Fibroblast of lung (primary cell): Measurements from ENCODE around the gene GNAL. TPM values are rescaled to one million over a fixed set of nuclear protein-coding genes. Genes with fewer than 3 reads are reported as not detected.

Source experiments
- DNase-seq, 2 donors: peaks; one replicate each; pipeline versions ENCODE4 v3.0.0 to v3.0.0-alpha.2; 2010; ENCODE audit warnings: low read depth in 2 of 2
- H2AFZ ChIP-seq: 2 replicates; pipeline ENCODE4 v1.5.1; 2012; ENCODE audit warnings: low read length, control low read depth, inconsistent platforms
- H3K27ac ChIP-seq: 2 replicates; pipeline ENCODE4 v1.5.1; 2011; ENCODE audit warnings: low read length, control low read depth; ENCODE audit not compliant: insufficient read depth
- H3K27me3 ChIP-seq: 2 replicates; pipeline ENCODE4 v1.5.1; 2011; ENCODE audit warnings: mild to moderate bottlenecking, low read length; ENCODE audit not compliant: control insufficient read depth, insufficient read depth
- H3K36me3 ChIP-seq: 2 replicates; pipeline ENCODE4 v1.5.1; 2011; ENCODE audit warnings: low read length; ENCODE audit not compliant: control insufficient read depth, insufficient read depth
- H3K4me1 ChIP-seq: 2 replicates; pipeline ENCODE4 v1.5.1; 2011; ENCODE audit warnings: low read length; ENCODE audit not compliant: control insufficient read depth, insufficient read depth; ENCODE audit errors: extremely low read depth
- H3K4me2 ChIP-seq: 2 replicates; pipeline ENCODE4 v1.5.1; 2011; ENCODE audit warnings: low read length, control low read depth; ENCODE audit not compliant: insufficient read depth; ENCODE audit errors: extremely low read depth
- H3K4me3 ChIP-seq, 4 experiments: fragments of 200-600 bp in 1 of 4; sonication (generic) in 1 of 4; replicated peaks in 1 of 4; 2 replicates each; pipeline ENCODE4 v1.5.1; 2011 to 2016; ENCODE audit warnings: low read length in 4 of 4, low read depth in 3 of 4, mild to moderate bottlenecking in 3 of 4, control low read depth in 2 of 4, inconsistent platforms in 1 of 4, mixed read lengths in 1 of 4; ENCODE audit not compliant: insufficient read depth in 1 of 4; ENCODE audit errors: control extremely low read depth in 1 of 4
- H3K79me2 ChIP-seq: 2 replicates; pipeline ENCODE4 v1.5.1; 2012; ENCODE audit warnings: mild to moderate bottlenecking, low read length, inconsistent platforms; ENCODE audit not compliant: control insufficient read depth, insufficient read depth
- H3K9ac ChIP-seq: 2 replicates; pipeline ENCODE4 v1.5.1; 2011; ENCODE audit warnings: mild to moderate bottlenecking, low read length, control low read depth; ENCODE audit not compliant: insufficient read depth
- H3K9me3 ChIP-seq: 2 replicates; pipeline ENCODE4 v1.5.1; 2012; ENCODE audit warnings: low read depth, low read length; ENCODE audit not compliant: control insufficient read depth, insufficient read depth
- H4K20me1 ChIP-seq: 2 replicates; pipeline ENCODE4 v1.5.1; 2011; ENCODE audit warnings: low read length; ENCODE audit not compliant: control insufficient read depth, insufficient read depth; ENCODE audit errors: extremely low read depth
- CTCF ChIP-seq, 2 donors: IDR thresholded peaks in 1 of 2; conservative IDR thresholded peaks in 1 of 2; 1 replicate in 1 of 2; 2 replicates in 1 of 2; pipeline ENCODE4 v1.5.1; 2011 to 2012; ENCODE audit warnings: low read length in 2 of 2, control low read depth in 1 of 2, inconsistent platforms in 1 of 2, low read depth in 1 of 2, mild to moderate bottlenecking in 1 of 2
- EZH2 ChIP-seq: IDR thresholded peaks from 2 replicates; pipeline ENCODE4 v1.5.1; 2012; ENCODE audit warnings: low read length, control low read depth, mild to moderate bottlenecking; ENCODE audit errors: missing control alignments
- polyA plus RNA-seq, 2 donors: library from polyadenylated mRNA; depleted of rRNA in 1 of 2; stranded (reverse) in 1 of 2; unstranded in 1 of 2; fragments of >200 nt; gene quantifications; 2 replicates each; pipeline ENCODE4 v1.2.1, GENCODE V29; 2011 to 2012; ENCODE audit warnings: missing spikeins in 1 of 2
- total RNA-seq: library from RNA; depleted of rRNA; stranded (reverse); fragments of >200 nt; gene quantifications from 2 replicates; pipeline ENCODE4 v1.2.1, GENCODE V29; 2014

GNAL gene
- total and polyA plus RNA-seq, 2 donors (not counting 1 experiment from before 2014, with no cell fraction given) = 0.05 to 0.50 TPM

DNA sequence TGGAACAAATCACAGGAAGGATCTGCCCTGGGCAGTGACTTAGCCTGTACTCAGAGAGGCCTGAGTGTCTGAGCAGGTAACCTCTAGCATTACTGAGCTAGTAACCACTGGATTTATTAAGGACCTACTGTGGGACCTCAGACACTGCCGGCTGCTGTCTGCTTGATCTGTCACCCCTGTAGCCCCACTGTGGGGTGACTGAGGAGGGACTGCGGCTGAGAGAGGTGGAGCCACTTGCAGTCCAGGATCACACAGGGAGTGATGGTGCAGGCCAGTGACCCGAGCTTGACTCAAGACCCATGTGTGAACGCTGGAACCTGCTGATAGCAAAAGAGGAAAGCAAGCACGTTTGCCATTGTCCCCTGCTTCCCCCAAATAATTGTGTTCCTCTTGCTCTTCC, 177.7 kb downstream of the GNAL start:
- Histone ChIP-seq H3K4me1 (no peaks in the 10 kb centered on the region), H3K79me2 (no peaks in the 10 kb centered on the region), H3K27ac (no peak overlapping the region), H3K4me3 (no peak overlapping the region), H2AFZ (no peak overlapping the region), H3K9me3 (no peaks in the 10 kb centered on the region), H3K9ac (no peak overlapping the region), H3K4me2 (no peak overlapping the region), H4K20me1 (no peaks in the 10 kb centered on the region), H3K27me3 (no peaks in the 10 kb centered on the region), H3K36me3 (no peaks in the 10 kb centered on the region)
- TF ChIP-seq EZH2 (no peak), CTCF (conservative IDR thresholded peaks at IDR 0.05 in 1 of 2, IDR thresholded peaks at IDR 0.05 in 1 of 2; ENCODE audit: low read depth in 1 of 2, low read length in 2 of 2) (no peak)
- no peak for DNase-seq

GRCh38 chr18:11868230-11868629, 179.2 kb downstream of the GNAL start:
- no peaks in the 10 kb centered on the region for H3K79me2 ChIP-seq

GRCh38 chr18:11871501-11871900, 182.4 kb downstream of the GNAL start:
- H3K27ac ChIP-seq = no peak overlapping the region

More at GRCh38 chr18:11868230-11868629, 179.2 kb downstream of the GNAL start:
- H3K27ac ChIP-seq = no peak overlapping the region
- no peak overlapping the region for H2AFZ ChIP-seq
- H3K4me3 ChIP-seq = no peak overlapping the region
- H3K4me1 ChIP-seq = no peaks in the 10 kb centered on the region
- TF ChIP-seq CTCF (conservative IDR thresholded peaks at IDR 0.05 in 1 of 2, IDR thresholded peaks at IDR 0.05 in 1 of 2; ENCODE audit: low read depth in 1 of 2, low read length in 2 of 2) = no peak
- no peak for TF ChIP-seq EZH2
- no peak for DNase-seq
- no peaks in the 10 kb centered on the region for H3K27me3 ChIP-seq
- H3K9me3 ChIP-seq = no peaks in the 10 kb centered on the region
- H3K4me2 ChIP-seq = no peak overlapping the region
- no peaks in the 10 kb centered on the region for H3K36me3 ChIP-seq
- H3K9ac ChIP-seq = no peak overlapping the region
- H4K20me1 ChIP-seq = no peaks in the 10 kb centered on the region

More at GRCh38 chr18:11871501-11871900, 182.4 kb downstream of the GNAL start:
- Histone ChIP-seq H2AFZ (no peak overlapping the region), H3K79me2 (no peaks in the 10 kb centered on the region), H4K20me1 (no peaks in the 10 kb centered on the region), H3K4me3 (no peak overlapping the region), H3K4me1 (no peaks in the 10 kb centered on the region), H3K4me2 (no peak overlapping the region), H3K9me3 (no peaks in the 10 kb centered on the region), H3K27me3 (no peaks in the 10 kb centered on the region), H3K9ac (no peak overlapping the region), H3K36me3 (no peaks in the 10 kb centered on the region)
- TF ChIP-seq EZH2 = no peak
- no peak for TF ChIP-seq CTCF (conservative IDR thresholded peaks at IDR 0.05 in 1 of 2, IDR thresholded peaks at IDR 0.05 in 1 of 2; ENCODE audit: low read depth in 1 of 2, low read length in 2 of 2)
- DNase-seq = no peak
